Adrenal gland (tissue), 12 donors: Measurements from ENCODE around the gene SMAD3. TPM values are rescaled to one million over a fixed set of nuclear protein-coding genes. Genes with fewer than 3 reads are reported as not detected.

Experiments
- DNase-seq, 7 donors: peaks; one replicate each; pipeline ENCODE4 v3.0.0-alpha.2; 2019 to 2020
- H3K27ac ChIP-seq, 5 donors: fragments of 200-600 bp; sonication (generic) in 4 of 5; 1 replicate in 3 of 5; 2 replicates in 2 of 5; pipeline versions ENCODE4 v1.5.1 to v1.8.0; 2016 to 2020; ENCODE audit warnings: mild to moderate bottlenecking in 1 of 5
- H3K27me3 ChIP-seq: fragments of 200-600 bp; 2 replicates; pipeline ENCODE4 v1.8.0; 2021
- H3K36me3 ChIP-seq, 2 donors: fragments of 200-600 bp; replicated peaks in 1 of 2; 1 replicate in 1 of 2; 2 replicates in 1 of 2; pipeline versions ENCODE4 v1.5.1 to v1.8.0; 2018 to 2022
- H3K4me1 ChIP-seq, 2 donors: fragments of 200-600 bp; replicated peaks in 1 of 2; 1 replicate in 1 of 2; 2 replicates in 1 of 2; pipeline versions ENCODE4 v1.5.1 to v1.8.0; 2018 to 2021
- H3K4me3 ChIP-seq, 4 donors: fragments of 200-600 bp; sonication (generic) in 3 of 4; one replicate each; pipeline ENCODE4 v1.5.1; 2016 to 2018
- H3K9me3 ChIP-seq, 3 donors: fragments of 200-600 bp; sonication (generic) in 1 of 3; replicated peaks in 1 of 3; 1 replicate in 2 of 3; 2 replicates in 1 of 3; pipeline versions ENCODE4 v1.5.1 to v1.8.0; 2016 to 2021
- CTCF ChIP-seq, 6 experiments: fragments of 450-650 bp in 4 of 6; fragments of 200-600 bp in 2 of 6; sonication (generic) in 1 of 6; IDR thresholded peaks; 1 replicate in 5 of 6; 2 replicates in 1 of 6; pipeline versions ENCODE4 v1.5.1 to v1.8.0; 2016 to 2021; ENCODE audit warnings: antibody characterized with exemption in 6 of 6, mild to moderate bottlenecking in 2 of 6, moderate library complexity in 1 of 6
- POLR2A ChIP-seq, 2 donors: fragments of 450-650 bp; IDR thresholded peaks; one replicate each; pipeline ENCODE4 v1.6.1; 2017; ENCODE audit warnings: antibody characterized with exemption in 2 of 2, mild to moderate bottlenecking in 2 of 2, moderate library complexity in 1 of 2
- WGBS, 4 donors: extraction: QIAGEN DNeasy Blood & Tissue Kit in 2 of 4; methylation state at CpG; one replicate each; pipeline versions ENCODE4 v1.1.5 to v1.1.7; 2013 to 2017; 5-methylcytosine and 5-hydroxymethylcytosine counted together
- intact Hi-C, 2 donors: fragments of 100-400 bp; cut with DNase I; formaldehyde crosslinking; loops; one replicate each; pipeline versions ENCODE4 v1.14.1 to v1.15.0; 2022 to 2023
- polyA plus RNA-seq, 3 donors: library from polyadenylated mRNA; stranded (reverse); fragments of 200-250 nt in 2 of 3; fragments of 350-450 nt in 1 of 3; fragmentation: Illumina TruSeq in 1 of 3; extraction: RNeasy Lipid Tissue Mini Kit (QIAGEN cat#74804) in 1 of 3; gene quantifications; one replicate each; pipeline ENCODE4 v1.2.3, GENCODE V29; 2013 to 2014
- total RNA-seq, 9 donors: library from RNA; depleted of rRNA in 4 of 9; stranded (reverse); fragments of >200 nt in 4 of 9; fragments of 120-200 nt in 1 of 9; fragmentation: NEBNext Ultra II Directional in 1 of 9; extraction: Animal tissue kit (Norgen Biotek cat#: 25700) in 1 of 9; gene quantifications; one replicate each; pipeline versions ENCODE4 v1.1.0 to v1.2.4, GENCODE V29; 2013 to 2023
- donor health status: healthy with polysubstance abuse.
- donor health status: Bipolar disorder and iron deficiency.
- donor health status: DM: yes; HTN: yes; CAD: no.
- donor health status: DM: no; HTN: no; CAD: no.
- donor health status: DM: no; HTN: no; CAD: no.
- donor health status: DM: yes; HTN: yes; CAD: no.

SMAD3 gene
- total and polyA plus RNA-seq, 12 donors: 6.4 to 92.0 (median 8.0) TPM

DNA sequence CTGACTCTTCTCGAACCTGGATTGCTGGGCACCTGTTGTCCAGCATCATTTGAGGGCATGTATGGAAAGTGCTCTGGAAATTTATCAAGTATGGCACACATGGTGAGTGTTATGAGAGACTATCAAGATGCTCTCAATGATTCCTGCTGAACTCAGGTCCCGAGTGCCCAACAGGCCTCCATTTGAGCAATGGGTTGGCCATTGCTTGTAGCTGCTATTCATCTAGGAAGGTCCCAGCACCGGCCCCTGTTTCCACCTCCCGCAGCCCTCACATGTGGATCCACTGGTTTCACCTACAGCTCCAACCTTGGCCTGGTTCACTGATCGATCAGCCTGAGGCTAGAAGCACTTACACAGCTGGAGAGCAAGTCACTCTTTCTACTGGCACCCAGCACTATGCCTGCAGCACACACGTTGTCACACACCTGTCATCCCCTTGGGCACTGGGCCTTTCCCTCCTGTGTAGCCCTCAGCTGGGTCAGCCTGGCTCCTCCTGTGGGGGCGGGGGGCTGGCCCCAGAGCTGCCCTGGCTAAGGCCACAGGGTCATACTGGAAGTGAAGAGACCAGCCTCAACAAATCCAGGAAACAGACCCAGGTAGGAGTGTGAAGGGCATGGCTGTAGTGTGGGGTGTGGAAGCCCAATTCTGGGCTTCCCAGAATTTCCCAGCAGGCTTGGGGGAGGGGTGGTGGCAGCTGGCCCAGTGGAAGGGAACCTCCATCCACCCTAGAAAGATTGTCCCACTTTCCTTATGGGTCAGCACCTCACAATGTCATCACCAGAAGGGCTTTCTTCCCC, 41.7 kb upstream of the SMAD3 start:
- peak overlapping the region in 4 of 5 donors; percentile 35 to 76 (median 63) for H3K27ac ChIP-seq

GRCh38 chr15:67024314-67024997, 40.9 kb upstream of the SMAD3 start:
- Histone ChIP-seq H3K4me3 (no peak overlapping the region), H3K36me3 (no peaks in the 10 kb centered on the region), H3K9me3 (no peaks in the 10 kb centered on the region), H3K27ac (peak overlapping the region; percentile 40 to 89 (median 71)), H3K4me1 (peaks cover 32 to 40% of the 10 kb centered on the region in 2 donors), H3K27me3 (no peaks in the 10 kb centered on the region)
- WGBS, 4 donors: 10 to 19% (median 18%) methylated on average over 6 of the region's 6 CpGs
- peak; percentile 81 to 95 (median 91) for DNase-seq
- intact Hi-C loops: no loop called here
- peak in 1 of 2 donors; percentile 53 for TF ChIP-seq POLR2A (IDR thresholded peaks at IDR 0.05)
- no peak for TF ChIP-seq CTCF (IDR thresholded peaks at IDR 0.05)

More for the DNA sequence above, 41.7 kb upstream of the SMAD3 start:
- peak in 2 of 7 donors; percentile 33 for DNase-seq
- H3K27me3 ChIP-seq: no peaks in the 10 kb centered on the region
- 81 to 85% (median 83%) methylated on average over 6 to 7 of the region's 7 CpGs for WGBS, 4 donors
- TF ChIP-seq POLR2A (IDR thresholded peaks at IDR 0.05) (no peak), CTCF (IDR thresholded peaks at IDR 0.05) (no peak)
- H3K36me3 ChIP-seq: no peaks in the 10 kb centered on the region
- no peaks in the 10 kb centered on the region for H3K9me3 ChIP-seq
- intact Hi-C loops: no loop called here
- H3K4me1 ChIP-seq: peaks cover 32 to 40% of the 10 kb centered on the region in 2 donors
- H3K4me3 ChIP-seq: no peak overlapping the region

DNA sequence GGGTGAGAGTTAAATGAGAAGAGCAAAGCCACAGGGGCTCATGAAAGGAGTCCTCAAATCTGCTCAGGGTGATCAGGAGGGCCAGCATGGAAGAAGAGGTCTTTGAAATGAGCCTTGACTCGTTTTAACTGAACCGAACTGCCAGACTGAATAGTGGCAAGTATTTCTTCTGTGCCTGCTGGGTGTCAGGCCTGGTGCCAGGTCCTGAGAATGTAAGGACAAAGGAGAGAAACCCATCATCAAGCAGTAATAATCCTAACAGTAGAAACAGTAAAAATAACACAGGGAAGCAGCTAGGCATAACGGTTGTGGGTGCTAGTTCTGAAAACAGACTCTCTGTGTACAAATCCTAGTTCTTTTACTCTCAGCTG, 40.4 kb upstream of the SMAD3 start:
- no peak for DNase-seq
- no peak for TF ChIP-seq CTCF (IDR thresholded peaks at IDR 0.05)
- no peaks in the 10 kb centered on the region for H3K36me3 ChIP-seq
- H3K27ac ChIP-seq: peak overlapping the region; percentile 40 to 89 (median 71)
- no peaks in the 10 kb centered on the region for H3K9me3 ChIP-seq
- peaks cover 32 to 40% of the 10 kb centered on the region in 2 donors for H3K4me1 ChIP-seq
- no peaks in the 10 kb centered on the region for H3K27me3 ChIP-seq
- 32 to 37% (median 33%) methylated on average over 3 of the region's 3 CpGs for WGBS, 4 donors
- no peak overlapping the region for H3K4me3 ChIP-seq
- intact Hi-C loops: no loop called here

- TF ChIP-seq POLR2A (IDR thresholded peaks at IDR 0.05) (no peak), CTCF (IDR thresholded peaks at IDR 0.05) (no peak)
- H3K9me3 ChIP-seq: no peaks in the 10 kb centered on the region
- H3K4me1 ChIP-seq: peaks cover 32 to 40% of the 10 kb centered on the region in 2 donors
- peak; percentile 54 to 91 (median 83) for DNase-seq
- H3K36me3 ChIP-seq: no peaks in the 10 kb centered on the region
- intact Hi-C loops: no loop called here
- H3K27ac ChIP-seq: peak overlapping the region in 4 of 5 donors; percentile 40 to 89 (median 69)
- H3K4me3 ChIP-seq: no peak overlapping the region
- 30 to 31% (median 31%) methylated on average over 9 of the region's 9 CpGs for WGBS, 4 donors
- no peaks in the 10 kb centered on the region for H3K27me3 ChIP-seq
Observed at GRCh38 chr15:67025719-67026609, 39.4 kb upstream of the SMAD3 start.
